Measurements from ENCODE around the gene MRNIP.

Gene MRNIP

DNA sequence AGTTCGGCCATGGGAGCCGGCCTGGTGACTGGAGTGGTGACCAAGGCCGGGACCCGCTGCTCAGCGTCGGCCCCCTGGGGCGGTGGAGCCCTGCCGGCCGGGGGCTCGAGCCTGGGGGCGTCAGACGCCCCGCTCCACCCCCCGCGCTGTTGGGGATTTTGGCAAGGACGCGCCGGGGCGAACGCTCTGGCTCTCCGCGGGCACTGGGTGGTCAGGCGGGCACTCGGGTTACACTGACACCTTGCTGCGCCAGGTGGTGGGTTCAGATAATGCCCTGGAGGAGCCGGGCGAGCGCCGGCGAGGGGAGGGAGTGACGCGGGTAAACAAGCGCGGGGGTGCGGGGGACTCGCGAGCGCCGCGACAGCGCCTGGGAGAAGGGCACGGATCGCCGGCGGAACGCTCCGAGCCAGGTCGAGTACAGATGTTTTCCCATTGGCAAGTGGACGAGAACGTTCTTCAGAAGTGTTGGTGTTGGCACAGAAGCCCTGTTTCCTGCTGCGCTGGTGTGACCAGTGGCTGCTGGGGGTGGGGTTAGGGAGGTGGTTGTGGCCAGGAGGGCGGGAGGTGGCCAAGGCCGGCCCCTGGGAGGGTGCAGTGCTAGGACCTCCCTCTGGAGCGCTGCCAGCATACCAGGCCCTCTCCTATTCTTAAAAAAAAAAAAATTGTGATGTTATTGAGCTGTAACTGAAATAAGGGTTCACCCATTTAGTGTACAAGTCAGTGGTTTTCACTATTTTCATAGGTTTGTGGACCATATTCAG lies 37.1 kb downstream of the MRNIP start:
- peak; percentile 98 for DNase-seq (ENCODE audit: low spot score)

DNA sequence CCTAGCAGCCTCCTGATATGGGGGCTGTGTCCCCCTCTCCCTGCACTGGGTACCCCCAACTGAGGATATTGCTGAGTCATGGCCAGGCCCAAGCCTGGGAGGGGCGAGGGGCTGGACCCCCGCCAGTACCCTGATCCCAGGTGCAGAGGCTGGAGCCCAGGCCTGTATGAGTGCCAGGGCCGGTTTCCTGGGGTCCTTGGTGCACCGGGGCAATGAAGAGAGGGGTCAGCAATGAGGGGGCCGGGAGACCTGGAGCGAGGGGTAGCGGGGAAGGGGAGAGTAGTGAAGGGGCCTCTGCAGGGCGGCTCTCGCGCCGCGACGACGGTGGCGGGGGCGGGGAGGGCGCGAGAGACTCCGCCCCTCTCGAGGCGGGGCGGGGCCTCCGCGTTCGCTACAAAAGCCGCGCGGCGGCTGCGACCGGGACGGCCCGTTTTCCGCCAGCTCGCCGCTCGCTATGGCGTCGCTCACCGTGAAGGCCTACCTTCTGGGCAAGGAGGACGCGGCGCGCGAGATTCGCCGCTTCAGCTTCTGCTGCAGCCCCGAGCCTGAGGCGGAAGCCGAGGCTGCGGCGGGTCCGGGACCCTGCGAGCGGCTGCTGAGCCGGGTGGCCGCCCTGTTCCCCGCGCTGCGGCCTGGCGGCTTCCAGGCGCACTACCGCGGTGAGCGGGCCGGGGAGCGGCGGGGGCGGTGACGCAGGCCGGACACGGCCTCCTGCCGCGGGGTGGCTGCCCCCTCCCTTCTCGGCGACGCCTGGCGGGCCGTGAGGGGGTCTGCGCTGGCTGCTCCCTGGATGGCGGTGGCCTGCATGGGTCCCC lies 37.9 kb downstream of the MRNIP start, which contains the start of gene SQSTM1:
Gene SQSTM1 (plus strand): TSS at position 423 of the 815 bp plus-strand sequence. CDS start 32 bp downstream, at position 455.
- peak; percentile 81 for DNase-seq (ENCODE audit: low spot score)

DNA sequence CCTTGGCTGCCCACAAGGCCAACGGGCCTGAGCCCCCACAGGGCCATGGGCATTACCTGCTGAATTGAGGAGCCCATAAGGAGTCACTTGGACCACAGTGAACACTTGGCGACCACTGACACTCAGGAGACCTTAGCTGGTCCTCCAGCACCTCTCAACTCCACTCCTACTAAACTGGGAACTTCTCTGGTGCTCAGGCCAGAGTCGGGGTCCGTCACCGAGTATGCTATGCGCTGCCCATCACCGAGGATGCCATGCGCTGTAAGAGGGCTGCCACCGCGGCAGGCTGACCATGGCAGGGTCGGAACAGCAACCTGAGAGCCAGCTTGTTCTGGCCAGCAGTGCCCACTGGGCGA lies 38.5 kb downstream of the MRNIP start:
- no peak for DNase-seq (ENCODE audit: low spot score)

- DNase-seq (ENCODE audit: low spot score): peak; percentile 74
These were observed 39.1 kb downstream of the MRNIP start for GRCh38 chr5:179819296-179820126.

- DNase-seq (ENCODE audit: low spot score): peak; percentile 97
These were observed 39.8 kb downstream of the MRNIP start for GRCh38 chr5:179818746-179819295.

- DNase-seq (ENCODE audit: low spot score): no peak
These were observed 40.5 kb downstream of the MRNIP start for GRCh38 chr5:179817890-179818745.

GRCh38 chr5:179817470-179817840 lies 41.2 kb downstream of the MRNIP start:
- DNase-seq (ENCODE audit: low spot score): no peak

DNA sequence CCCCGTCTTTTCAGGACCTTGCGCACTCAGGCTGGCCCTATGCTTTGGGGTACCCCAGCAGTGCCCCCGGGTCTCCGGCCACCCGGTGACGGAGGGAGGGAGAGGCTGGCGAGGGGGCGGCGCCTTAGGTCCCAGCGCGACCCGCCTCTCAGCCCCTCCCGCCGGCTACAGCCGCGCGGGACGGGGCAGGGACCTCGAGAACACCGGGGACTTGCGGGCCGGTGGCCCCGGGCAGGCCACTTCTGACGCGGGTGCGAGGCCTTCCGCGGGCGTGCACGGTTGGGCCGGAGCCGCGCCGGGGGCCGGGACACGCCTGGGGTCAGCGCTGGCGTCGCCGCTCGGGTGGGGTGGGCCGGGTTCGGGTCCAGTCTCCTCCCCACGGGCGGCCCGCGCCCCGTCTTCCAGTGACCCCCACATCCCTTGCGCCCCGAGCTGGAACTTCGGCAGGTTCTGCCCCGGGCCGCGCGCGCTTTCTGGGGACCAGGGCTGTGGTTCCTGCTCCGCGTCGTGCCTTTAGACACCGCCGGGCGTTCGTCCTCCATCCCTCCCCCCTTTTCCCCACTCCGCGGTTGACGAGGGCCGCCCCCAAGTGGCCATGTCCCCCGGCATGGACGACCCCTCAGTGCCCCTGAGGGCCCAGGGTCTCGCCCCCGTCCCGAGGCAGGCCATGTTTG lies 41.7 kb downstream of the MRNIP start:
- no peak for DNase-seq (ENCODE audit: low spot score)

DNA sequence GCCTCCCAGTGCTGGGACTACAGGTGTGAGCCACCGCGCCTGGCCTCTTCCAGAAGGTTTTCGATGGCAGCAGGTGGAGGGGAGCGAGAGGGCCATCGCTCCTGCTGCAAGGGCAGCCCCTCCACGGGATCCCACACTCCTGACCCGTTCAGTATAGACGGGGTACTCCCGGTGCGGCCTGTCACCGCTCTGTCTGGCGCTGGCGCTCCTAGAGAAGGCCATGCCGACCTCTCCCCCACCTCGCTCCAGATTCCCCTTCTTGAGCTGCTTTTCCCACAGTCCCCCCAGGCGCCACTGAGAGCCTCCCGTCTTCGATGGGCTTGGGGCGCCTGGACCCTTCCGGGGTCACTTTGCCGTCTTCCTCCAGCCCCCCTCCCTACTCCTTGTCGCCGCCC lies 42.2 kb downstream of the MRNIP start:
- no peak for DNase-seq (ENCODE audit: low spot score)

- DNase-seq (ENCODE audit: low spot score): no peak
These were observed 42.9 kb downstream of the MRNIP start for GRCh38 chr5:179815491-179816249.

GRCh38 chr5:179814090-179814489 lies 44.5 kb downstream of the MRNIP start:
- no peak for DNase-seq (ENCODE audit: low spot score)

- DNase-seq (ENCODE audit: low spot score): no peak
These were observed 45.5 kb downstream of the MRNIP start for GRCh38 chr5:179812997-179813607.

DNA sequence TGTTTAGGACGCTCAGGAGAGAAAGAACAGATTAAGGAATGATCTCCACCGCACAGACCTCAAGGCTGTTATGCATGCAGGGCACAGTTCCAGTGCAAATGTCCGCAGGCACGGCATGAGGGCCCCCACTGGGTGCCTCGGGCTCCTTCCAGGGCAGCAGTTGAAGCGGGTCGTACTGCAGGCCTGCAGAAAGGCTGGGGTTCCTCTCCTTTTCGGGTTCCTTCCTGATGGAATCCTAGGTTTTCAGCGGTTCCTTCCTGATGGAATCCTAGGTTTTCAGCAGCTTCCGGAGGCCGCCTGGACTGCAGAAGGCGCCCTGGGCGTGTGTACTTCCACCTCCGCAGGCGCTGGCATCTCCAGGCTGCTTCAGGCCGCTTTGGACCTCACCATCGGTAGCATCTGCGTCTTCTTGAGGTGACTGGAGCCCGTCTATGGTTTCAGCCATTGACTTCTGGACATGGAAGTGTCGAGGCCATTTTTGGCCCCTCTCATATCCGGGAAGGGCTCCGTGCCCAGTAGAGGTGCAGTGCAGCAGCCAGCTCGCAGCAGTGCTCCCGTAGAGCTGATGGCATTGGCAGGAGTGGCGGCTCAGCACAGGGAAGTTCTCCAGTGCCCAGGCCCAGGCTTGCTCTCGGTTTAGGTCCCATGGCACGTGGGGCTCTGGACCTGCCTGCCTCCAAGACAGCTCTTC lies 46.3 kb downstream of the MRNIP start:
- DNase-seq (ENCODE audit: low spot score): no peak

GRCh38 chr5:179806250-179807048 lies 52.2 kb downstream of the MRNIP start, which contains the start of gene MGAT4B:
TSS of gene MGAT4B (minus strand) at chr5:179806866. CDS start at chr5:179806583, 283 bp downstream.
- DNase-seq (ENCODE audit: low spot score): peak; percentile 95

DNA sequence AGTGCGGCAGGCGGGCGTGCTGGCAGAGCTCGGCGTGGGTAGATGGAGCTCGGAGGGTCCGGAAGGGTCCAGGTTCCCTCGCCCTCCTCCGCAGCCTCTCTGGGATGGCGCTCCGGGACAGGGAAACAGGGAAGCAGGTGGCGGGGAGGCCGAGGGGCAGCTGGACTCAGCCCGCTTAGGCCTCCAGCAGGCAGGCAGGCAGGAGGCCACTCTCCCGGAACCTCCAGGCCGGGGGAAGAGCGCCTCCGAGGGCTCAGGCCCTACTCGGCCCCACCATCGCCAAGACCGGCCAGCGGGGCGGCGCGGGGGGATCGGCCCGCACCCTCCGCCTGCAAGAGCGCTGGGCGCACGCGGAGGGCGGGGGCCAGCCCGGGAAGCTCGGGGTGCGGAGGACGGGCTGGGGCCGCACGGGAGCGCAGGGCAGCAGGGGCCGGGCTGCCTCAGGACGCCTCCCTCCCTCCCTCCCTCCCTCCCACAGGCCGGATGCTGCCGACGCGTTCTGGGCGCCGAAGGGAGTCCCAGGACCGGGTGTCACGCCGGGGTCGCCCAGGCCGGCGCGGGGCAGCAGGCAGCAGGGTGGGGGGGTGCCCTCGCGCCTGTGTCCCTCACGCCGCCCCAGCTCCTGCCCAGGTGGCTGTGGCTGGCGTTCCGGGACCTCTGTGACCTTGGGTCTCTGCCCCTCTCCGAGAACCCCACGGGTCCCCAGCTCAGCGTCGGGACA lies 52.9 kb downstream of the MRNIP start:
- DNase-seq (ENCODE audit: low spot score): peak; percentile 77

GRCh38 chr5:179805070-179805528 lies 53.5 kb downstream of the MRNIP start:
- no peak for DNase-seq (ENCODE audit: low spot score)

- no peak for DNase-seq (ENCODE audit: low spot score)
These were observed 54.1 kb downstream of the MRNIP start for GRCh38 chr5:179804555-179804947.

Data from HuH-7.5 (cell line).